Measurements from ENCODE around the gene MDM2. TPM values are rescaled to one million over a fixed set of nuclear protein-coding genes. Genes with fewer than 3 reads are reported as not detected.

The MDM2 gene
- total RNA-seq, 1 experiment from 2014 or later, result 86.4 TPM

DNA sequence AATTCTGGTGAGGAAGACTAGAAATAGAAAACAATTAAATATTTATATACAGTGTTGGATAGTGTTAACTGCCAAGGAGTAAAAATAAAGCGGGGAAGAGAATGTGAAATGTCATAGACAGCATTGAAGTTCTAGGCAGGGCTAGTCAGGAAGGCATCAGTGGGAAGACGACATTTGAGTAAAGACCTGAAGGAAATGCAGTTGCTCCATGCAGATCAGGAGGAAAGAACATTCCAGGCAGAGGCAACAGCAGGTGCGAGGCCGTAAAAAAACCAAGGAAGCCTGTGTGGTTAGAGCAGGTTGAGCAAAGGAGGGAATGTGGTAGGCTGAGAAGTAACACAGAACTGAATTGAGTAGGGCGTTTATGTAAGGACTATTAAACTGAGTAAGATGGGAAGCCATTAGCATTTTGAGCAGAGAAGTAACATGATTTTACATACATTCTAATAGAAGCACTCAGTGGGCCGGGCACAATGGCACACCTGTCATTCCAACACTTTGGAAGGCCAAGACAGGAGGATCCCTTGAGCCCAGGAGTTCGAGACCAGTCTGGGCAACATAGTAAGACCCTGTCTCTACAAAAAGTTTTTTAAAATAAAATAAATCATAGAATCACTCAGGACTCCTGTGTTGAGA is 47.1 kb upstream of the MDM2 start:
- no peak overlapping the region for H3K27ac ChIP-seq (ENCODE audit: low read length)
- no peaks in the 10 kb centered on the region; the same call in 1 of the 2 replicates for H3K36me3 ChIP-seq (ENCODE audit: low read depth, low read length)
- no TSS peak for BruUV-seq (replicated peaks)
- H3K79me2 ChIP-seq (ENCODE audit: low read length), result no peaks in the 10 kb centered on the region
- TF ChIP-seq EZH2 (IDR thresholded peaks at IDR 0.05; ENCODE audit: low read length, unreplicated experiment) (no peak), CTCF (conservative IDR thresholded peaks at IDR 0.05; ENCODE audit: low read depth, low read length) (no peak), EZH2phosphoT487 (IDR thresholded peaks at IDR 0.05; ENCODE audit: borderline replicate concordance, low read length) (no peak)
- H3K9ac ChIP-seq (ENCODE audit: low read length), result no peak overlapping the region
- POLR2A ChIA-PET (ENCODE audit: unreplicated experiment), result no interaction called here
- H3K4me1 ChIP-seq (ENCODE audit: insufficient read depth, low read length), result no peaks in the 10 kb centered on the region
- no peak overlapping the region for H3K4me2 ChIP-seq (ENCODE audit: low read length)
- no peaks in the 10 kb centered on the region for H3F3A ChIP-seq (ENCODE audit: low read length, unreplicated experiment)
- H2AFZ ChIP-seq (ENCODE audit: low read length), result no peak overlapping the region
- H4K20me1 ChIP-seq (ENCODE audit: low read length), result no peaks in the 10 kb centered on the region
- H3K9me2 ChIP-seq (replicated peaks; ENCODE audit: low read length), result no peaks in the 10 kb centered on the region
- DNase-seq (no peak), ATAC-seq (no peak)
- no peaks in the 10 kb centered on the region for H3K9me3 ChIP-seq (ENCODE audit: low read length)
- intact Hi-C loops (cut with micrococcal nuclease), result no loop called here
- H3K27me3 ChIP-seq (ENCODE audit: low read length), result no peaks in the 10 kb centered on the region
- CTCF ChIA-PET, result no interaction called here
- no peak overlapping the region for H3K4me3 ChIP-seq (ENCODE audit: low read length)

DNA sequence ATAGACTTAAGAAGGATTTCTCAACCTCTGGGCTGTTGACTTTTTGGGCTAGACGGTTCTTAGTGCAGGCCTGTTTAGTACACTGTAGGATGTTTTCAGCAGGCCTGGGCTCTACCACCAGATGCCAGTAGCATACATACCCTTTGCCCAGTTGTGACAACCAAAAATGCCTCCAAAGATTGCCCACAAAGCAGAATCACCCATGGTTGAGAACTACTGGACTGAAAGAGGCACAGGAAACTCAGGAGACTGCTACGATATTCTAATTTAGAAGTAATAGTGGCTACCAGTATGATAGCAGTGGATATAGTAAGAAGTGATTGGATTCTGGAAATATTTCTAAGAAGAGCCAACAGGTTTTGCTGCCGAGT is 46.5 kb upstream of the MDM2 start:
- no peaks in the 10 kb centered on the region for H3K9me3 ChIP-seq (ENCODE audit: low read length)
- no peak overlapping the region for H3K27ac ChIP-seq (ENCODE audit: low read length)
- H3K9me2 ChIP-seq (replicated peaks; ENCODE audit: low read length), result no peaks in the 10 kb centered on the region
- POLR2A ChIA-PET (ENCODE audit: unreplicated experiment), result no interaction called here
- H3K4me2 ChIP-seq (ENCODE audit: low read length), result no peak overlapping the region
- BruUV-seq (replicated peaks), result no TSS peak
- ATAC-seq (no peak), DNase-seq (no peak)
- H3K27me3 ChIP-seq (ENCODE audit: low read length), result no peaks in the 10 kb centered on the region
- H3K9ac ChIP-seq (ENCODE audit: low read length), result no peak overlapping the region
- H3F3A ChIP-seq (ENCODE audit: low read length, unreplicated experiment), result no peaks in the 10 kb centered on the region
- H3K79me2 ChIP-seq (ENCODE audit: low read length), result no peaks in the 10 kb centered on the region
- no peaks in the 10 kb centered on the region for H3K36me3 ChIP-seq (ENCODE audit: low read depth, low read length)
- H2AFZ ChIP-seq (ENCODE audit: low read length), result no peak overlapping the region
- no peaks in the 10 kb centered on the region for H4K20me1 ChIP-seq (ENCODE audit: low read length)
- CTCF ChIA-PET, result no interaction called here
- no peak overlapping the region for H3K4me3 ChIP-seq (ENCODE audit: low read length)
- H3K4me1 ChIP-seq (ENCODE audit: insufficient read depth, low read length), result no peaks in the 10 kb centered on the region
- TF ChIP-seq EZH2phosphoT487 (IDR thresholded peaks at IDR 0.05; ENCODE audit: borderline replicate concordance, low read length), result no peak
- no peak for TF ChIP-seq EZH2 (IDR thresholded peaks at IDR 0.05; ENCODE audit: low read length, unreplicated experiment)
- no peak for TF ChIP-seq CTCF (conservative IDR thresholded peaks at IDR 0.05; ENCODE audit: low read depth, low read length)
- intact Hi-C loops (cut with micrococcal nuclease), result no loop called here

DNA sequence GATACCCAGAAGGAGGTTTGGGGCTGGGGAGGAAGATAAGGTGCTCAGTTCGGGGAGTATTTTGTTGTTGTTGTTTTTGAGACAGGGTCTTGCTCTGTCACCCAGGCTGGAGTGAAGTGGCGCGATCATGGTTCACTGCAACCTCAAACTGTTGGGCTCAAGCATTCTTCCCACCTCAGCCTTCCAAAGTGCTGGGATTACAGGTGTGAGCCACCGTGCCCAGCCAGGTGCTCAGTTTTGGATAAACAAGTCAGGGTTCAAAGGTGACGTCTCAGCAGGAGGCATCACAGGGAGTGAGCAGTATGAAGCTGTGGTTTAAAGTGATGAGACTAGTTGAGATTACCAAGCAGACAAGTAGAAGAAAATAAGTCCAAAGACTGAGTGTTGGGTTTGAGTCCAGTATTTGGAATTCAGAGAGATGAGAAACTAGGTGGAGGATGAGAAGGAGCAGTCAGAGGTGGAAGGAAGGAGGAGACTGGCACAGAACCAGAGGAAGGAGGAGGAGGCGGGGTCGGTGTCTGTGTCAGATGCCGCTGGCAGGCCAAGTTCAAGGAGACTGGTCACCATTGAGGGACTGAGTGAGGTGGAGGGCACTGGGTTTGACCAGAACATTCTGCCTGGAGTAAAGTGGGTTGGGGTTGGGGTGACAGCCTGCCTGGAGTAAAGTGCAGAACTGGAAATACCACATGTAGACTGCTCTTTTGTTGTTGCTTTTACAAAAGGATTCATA is 45.9 kb upstream of the MDM2 start:
- H3K36me3 ChIP-seq (ENCODE audit: low read depth, low read length), result no peaks in the 10 kb centered on the region
- ATAC-seq, result no peak
- intact Hi-C loops (cut with micrococcal nuclease), result no loop called here

More for the DNA sequence above, 45.9 kb upstream of the MDM2 start:
- no peak overlapping the region for H3K27ac ChIP-seq (ENCODE audit: low read length)
- H3K27me3 ChIP-seq (ENCODE audit: low read length), result no peaks in the 10 kb centered on the region
- H3K79me2 ChIP-seq (ENCODE audit: low read length), result no peaks in the 10 kb centered on the region
- H3K9me2 ChIP-seq (replicated peaks; ENCODE audit: low read length), result no peaks in the 10 kb centered on the region
- ChIA-PET POLR2A (ENCODE audit: unreplicated experiment) (no interaction called here), CTCF (no interaction called here)
- no peaks in the 10 kb centered on the region for H3F3A ChIP-seq (ENCODE audit: low read length, unreplicated experiment)
- no TSS peak for BruUV-seq (replicated peaks)
- H3K9ac ChIP-seq (ENCODE audit: low read length), result no peak overlapping the region
- TF ChIP-seq CTCF (conservative IDR thresholded peaks at IDR 0.05; ENCODE audit: low read depth, low read length) (no peak), EZH2 (IDR thresholded peaks at IDR 0.05; ENCODE audit: low read length, unreplicated experiment) (no peak), EZH2phosphoT487 (IDR thresholded peaks at IDR 0.05; ENCODE audit: borderline replicate concordance, low read length) (no peak)
- H3K4me2 ChIP-seq (ENCODE audit: low read length), result no peak overlapping the region
- no peak overlapping the region for H3K4me3 ChIP-seq (ENCODE audit: low read length)
- DNase-seq, result no peak
- no peaks in the 10 kb centered on the region for H3K4me1 ChIP-seq (ENCODE audit: insufficient read depth, low read length)
- H4K20me1 ChIP-seq (ENCODE audit: low read length), result no peaks in the 10 kb centered on the region
- H2AFZ ChIP-seq (ENCODE audit: low read length), result no peak overlapping the region
- no peaks in the 10 kb centered on the region for H3K9me3 ChIP-seq (ENCODE audit: low read length)

All from PC-3 (cell line).